NCI-H226 (cell line): ENCODE data around the gene ID3.

Experiments
- DNase-seq: peaks from one replicate; pipeline ENCODE4 v3.0.0-alpha.2; 2015

The ID3 gene

GRCh38 chr1:23564529-23565122 lies 5.3 kb upstream of the ID3 start:
- DNase-seq, result no peak

- no peak for DNase-seq
Measured at GRCh38 chr1:23563755-23564374, 4.6 kb upstream of the ID3 start.

- DNase-seq, result no peak
Measured at GRCh38 chr1:23563003-23563402, 3.7 kb upstream of the ID3 start.

GRCh38 chr1:23562137-23562876 lies 3.0 kb upstream of the ID3 start:
- DNase-seq, result peak; percentile 96

GRCh38 chr1:23561813-23562100 lies 2.5 kb upstream of the ID3 start:
- DNase-seq, result peak; percentile 57

- DNase-seq, result no peak
Measured at GRCh38 chr1:23561076-23561812, 1.9 kb upstream of the ID3 start.

- DNase-seq, result no peak
Measured at GRCh38 chr1:23559985-23560741, 862 bp upstream of the ID3 start.

- no peak for DNase-seq
Measured at GRCh38 chr1:23558872-23559135, 497 bp downstream of the ID3 start.

- peak; percentile 92 for DNase-seq
Measured at GRCh38 chr1:23558140-23558871, 995 bp downstream of the ID3 start.

GRCh38 chr1:23557471-23558124 lies 1.7 kb downstream of the ID3 start:
- no peak for DNase-seq

- peak; percentile 79 for DNase-seq
Measured at GRCh38 chr1:23556635-23557470, 2.4 kb downstream of the ID3 start.

GRCh38 chr1:23555986-23556634 lies 3.2 kb downstream of the ID3 start:
- peak; percentile 82 for DNase-seq

GRCh38 chr1:23555270-23555985 lies 3.9 kb downstream of the ID3 start:
- no peak for DNase-seq

GRCh38 chr1:23554481-23555269 lies 4.6 kb downstream of the ID3 start:
- DNase-seq, result peak; percentile 92

GRCh38 chr1:23554127-23554480 lies 5.2 kb downstream of the ID3 start:
- no peak for DNase-seq

- no peak for DNase-seq
Measured at GRCh38 chr1:23553231-23554126, 5.8 kb downstream of the ID3 start.

GRCh38 chr1:23551849-23552248 lies 7.5 kb downstream of the ID3 start:
- no peak for DNase-seq

- DNase-seq, result no peak
Measured at GRCh38 chr1:23548704-23549143, 10.6 kb downstream of the ID3 start.
